CD4-positive, alpha-beta T cell treated with Interleukin-2 at 100 ng/mL for 4 hours (primary cell): ENCODE data around the gene CLEC18B.
"Not testable (repeated sequence)": the region's sequence is repeated elsewhere in the genome, so short reads cannot be mapped to it uniquely, and the experiment has no call there.

Source experiments
- DNase-seq: peaks from one replicate; pipeline ENCODE4 v3.0.0-alpha.2; 2020; ENCODE audit warnings: low spot score

CLEC18B gene

GRCh38 chr16:74420612-74421481, at the start of gene CLEC18B:
TSS of gene CLEC18B (minus strand) at chr16:74421478. CDS start at chr16:74421270, 208 bp downstream.
- not testable (repeated sequence) for DNase-seq

GRCh38 chr16:74469946-74470478, 48.7 kb upstream of the CLEC18B start:
- no peak for DNase-seq

GRCh38 chr16:74468807-74469525, 47.7 kb upstream of the CLEC18B start:
- DNase-seq: no peak

GRCh38 chr16:74466872-74467271, 45.6 kb upstream of the CLEC18B start:
- DNase-seq: no peak

- no peak for DNase-seq
Measured at GRCh38 chr16:74465851-74466685, 44.8 kb upstream of the CLEC18B start.

- DNase-seq: no peak
Measured at GRCh38 chr16:74465281-74465680, 44.0 kb upstream of the CLEC18B start.

- no peak for DNase-seq
Measured at GRCh38 chr16:74463888-74464287, 42.6 kb upstream of the CLEC18B start.

GRCh38 chr16:74462361-74462760, 41.1 kb upstream of the CLEC18B start:
- no peak for DNase-seq

GRCh38 chr16:74461826-74462225, 40.5 kb upstream of the CLEC18B start:
- DNase-seq: no peak

- DNase-seq: no peak
Measured at GRCh38 chr16:74460542-74460941, 39.3 kb upstream of the CLEC18B start.

GRCh38 chr16:74456290-74456625, 35.0 kb upstream of the CLEC18B start:
- DNase-seq: no peak

- no peak for DNase-seq
Measured at GRCh38 chr16:74455619-74456289, 34.5 kb upstream of the CLEC18B start.

- DNase-seq: no peak
Measured at GRCh38 chr16:74455213-74455612, 33.9 kb upstream of the CLEC18B start.

GRCh38 chr16:74451951-74452758, 30.9 kb upstream of the CLEC18B start:
- no peak for DNase-seq

- no peak for DNase-seq
Measured at GRCh38 chr16:74450967-74451760, 29.9 kb upstream of the CLEC18B start.

- DNase-seq: no peak
Measured at GRCh38 chr16:74450236-74450635, 29.0 kb upstream of the CLEC18B start.

GRCh38 chr16:74449470-74449869, 28.2 kb upstream of the CLEC18B start:
- no peak for DNase-seq

- DNase-seq: no peak
Measured at GRCh38 chr16:74448990-74449389, 27.7 kb upstream of the CLEC18B start.

GRCh38 chr16:74447578-74447977, 26.3 kb upstream of the CLEC18B start:
- DNase-seq: no peak

GRCh38 chr16:74446866-74447265, 25.6 kb upstream of the CLEC18B start:
- DNase-seq: no peak
